WTC11 (cell line): ENCODE measurements around the gene TCF12. TPM values are rescaled to one million over a fixed set of nuclear protein-coding genes. Genes with fewer than 3 reads are reported as not detected.

ENCODE experiments used
- ATAC-seq: fragments of 200-7000 bp; cut with Tn5 transposase; 2 replicates; pipeline ENCODE4 v1.10.0; 2021; ENCODE audit warnings: mild to moderate bottlenecking, moderate library complexity
- CTCF ChIA-PET: fragments of 300-600 bp; sonication (Branson Sonifier 250); formaldehyde crosslinking; loops from one replicate; lab custom pipeline; 2021; ENCODE audit warnings: antibody characterized with exemption; lab: Charles Lee
- POLR2A ChIA-PET: fragments of 350-600 bp; sonication (Branson Sonifier 250); formaldehyde crosslinking; loops from one replicate; lab custom pipeline; 2021; ENCODE audit warnings: antibody characterized with exemption; lab: Charles Lee
- DNase-seq: peaks from one replicate; pipeline ENCODE4 v3.0.0; 2021; ENCODE audit warnings: low spot score
- H3K27ac Mint-ChIP-seq: 2 replicates; pipeline ENCODE4 v1.8.0; 2021; ENCODE audit warnings: mixed read lengths
- H3K27me3 Mint-ChIP-seq: 2 replicates; pipeline ENCODE4 v1.8.0; 2021; ENCODE audit warnings: low read depth, mild to moderate bottlenecking, moderate library complexity, mixed read lengths
- H3K36me3 Mint-ChIP-seq: 2 replicates; pipeline ENCODE4 v1.8.0; 2021; ENCODE audit warnings: mixed read lengths
- H3K4me1 Mint-ChIP-seq: 2 replicates; pipeline ENCODE4 v1.8.0; 2022; ENCODE audit warnings: mixed read lengths
- H3K4me3 Mint-ChIP-seq: 2 replicates; pipeline ENCODE4 v1.8.0; 2021; ENCODE audit warnings: mild to moderate bottlenecking, moderate library complexity, mixed read lengths
- H3K9me3 Mint-ChIP-seq: 2 replicates; pipeline ENCODE4 v1.8.0; 2021; ENCODE audit warnings: mixed read lengths
- CBFB ChIP-seq: sonication (generic); formaldehyde crosslinking; IDR thresholded peaks from 2 replicates; pipeline ENCODE4 v1.8.1; 2022; ENCODE audit warnings: mild to moderate bottlenecking, low read depth, missing genetic modification reagents
- EMX1 ChIP-seq: fragments of 250-450 bp; sonication (Bioruptor Pico); IDR thresholded peaks from 2 replicates; pipeline ENCODE4 v1.8.0; 2021; ENCODE audit warnings: mild to moderate bottlenecking
- GTF2I ChIP-seq: fragments of 250-450 bp; sonication (Bioruptor Pico); conservative IDR thresholded peaks from 2 replicates; pipeline ENCODE4 v1.4.0; 2021; ENCODE audit warnings: mild to moderate bottlenecking
- NFYB ChIP-seq: sonication (generic); formaldehyde crosslinking; conservative IDR thresholded peaks from 2 replicates; pipeline ENCODE4 v1.8.0; 2022; ENCODE audit warnings: low read depth, missing genetic modification reagents
- NR2C2 ChIP-seq: sonication (generic); formaldehyde crosslinking; IDR thresholded peaks from 2 replicates; pipeline ENCODE4 v1.8.0; 2022; ENCODE audit warnings: mild to moderate bottlenecking, missing genetic modification reagents
- NR3C1 ChIP-seq: sonication (generic); formaldehyde crosslinking; conservative IDR thresholded peaks from 2 replicates; pipeline ENCODE4 v1.8.1; 2023; ENCODE audit warnings: low read depth, mild to moderate bottlenecking, missing genetic modification reagents
- ZNF121 ChIP-seq: sonication (generic); formaldehyde crosslinking; IDR thresholded peaks from 2 replicates; pipeline ENCODE4 v1.8.0; 2023; ENCODE audit warnings: missing genetic modification reagents
- ZNF416 ChIP-seq: fragments of 250-450 bp; sonication (Bioruptor Pico); IDR thresholded peaks from 2 replicates; pipeline ENCODE4 v1.9.0; 2021; ENCODE audit warnings: mild to moderate bottlenecking, inconsistent platforms
- ZNF671 ChIP-seq: fragments of 250-450 bp; sonication (Bioruptor Pico); IDR thresholded peaks from 2 replicates; pipeline ENCODE4 v1.8.0; 2021; ENCODE audit warnings: mild to moderate bottlenecking
- total RNA-seq: library from RNA; stranded (reverse); gene quantifications from 3 replicates; pipeline ENCODE4 v1.2.3, GENCODE V29; 2021
- TF ChIP-seq, protein P1 (sequence below): sonication (generic); formaldehyde crosslinking; conservative IDR thresholded peaks from 2 replicates; pipeline ENCODE4 v1.8.1; 2023; ENCODE audit warnings: mild to moderate bottlenecking, low read depth, missing genetic modification reagents, moderate library complexity
- TF ChIP-seq, protein P2 (sequence below): sonication (generic); formaldehyde crosslinking; IDR thresholded peaks from 2 replicates; pipeline ENCODE4 v1.8.0; 2023; ENCODE audit warnings: missing genetic modification reagents, mild to moderate bottlenecking, borderline replicate concordance
- TF ChIP-seq, protein P3 (sequence below): sonication (generic); formaldehyde crosslinking; conservative IDR thresholded peaks from 2 replicates; pipeline ENCODE4 v1.8.1; 2022; ENCODE audit warnings: mild to moderate bottlenecking, missing genetic modification reagents
- TF ChIP-seq, protein P4 (sequence below): sonication (generic); formaldehyde crosslinking; IDR thresholded peaks from 2 replicates; pipeline ENCODE4 v1.8.1; 2022; ENCODE audit warnings: low read depth, mild to moderate bottlenecking, moderate library complexity, missing genetic modification reagents, borderline replicate concordance
- TF ChIP-seq, protein P5 (sequence below): fragments of 250-450 bp; sonication (Bioruptor Pico); IDR thresholded peaks from 2 replicates; pipeline ENCODE4 v1.8.0; 2021; ENCODE audit warnings: mild to moderate bottlenecking
- TF ChIP-seq, protein P6 (sequence below): sonication (generic); formaldehyde crosslinking; IDR thresholded peaks from 2 replicates; pipeline ENCODE4 v1.8.0; 2022; ENCODE audit warnings: mild to moderate bottlenecking, missing genetic modification reagents

Gene TCF12
- total RNA-seq, 1 experiment from 2014 or later = 73.2 TPM

DNA sequence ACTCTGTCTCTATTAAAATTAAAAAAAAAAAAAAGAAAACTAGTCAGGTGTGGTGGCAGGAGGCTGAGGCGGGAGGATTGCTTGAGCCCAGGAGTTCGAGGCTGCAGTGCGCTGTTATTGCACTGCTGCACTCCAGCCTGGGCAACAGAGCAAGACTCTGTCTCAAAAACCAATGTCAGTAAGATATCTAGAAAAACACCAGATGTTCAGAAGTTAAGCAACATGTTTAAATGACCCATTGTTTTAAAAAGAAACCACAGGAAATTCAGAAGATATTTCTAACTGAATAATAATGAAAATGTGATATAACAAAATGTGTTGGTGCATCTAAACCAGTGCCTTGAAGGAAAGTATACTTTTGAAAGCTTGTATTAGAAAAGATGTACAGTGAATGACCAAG lies 254.5 kb downstream of the TCF12 start (continued):
- TF ChIP-seq, protein P1, sequence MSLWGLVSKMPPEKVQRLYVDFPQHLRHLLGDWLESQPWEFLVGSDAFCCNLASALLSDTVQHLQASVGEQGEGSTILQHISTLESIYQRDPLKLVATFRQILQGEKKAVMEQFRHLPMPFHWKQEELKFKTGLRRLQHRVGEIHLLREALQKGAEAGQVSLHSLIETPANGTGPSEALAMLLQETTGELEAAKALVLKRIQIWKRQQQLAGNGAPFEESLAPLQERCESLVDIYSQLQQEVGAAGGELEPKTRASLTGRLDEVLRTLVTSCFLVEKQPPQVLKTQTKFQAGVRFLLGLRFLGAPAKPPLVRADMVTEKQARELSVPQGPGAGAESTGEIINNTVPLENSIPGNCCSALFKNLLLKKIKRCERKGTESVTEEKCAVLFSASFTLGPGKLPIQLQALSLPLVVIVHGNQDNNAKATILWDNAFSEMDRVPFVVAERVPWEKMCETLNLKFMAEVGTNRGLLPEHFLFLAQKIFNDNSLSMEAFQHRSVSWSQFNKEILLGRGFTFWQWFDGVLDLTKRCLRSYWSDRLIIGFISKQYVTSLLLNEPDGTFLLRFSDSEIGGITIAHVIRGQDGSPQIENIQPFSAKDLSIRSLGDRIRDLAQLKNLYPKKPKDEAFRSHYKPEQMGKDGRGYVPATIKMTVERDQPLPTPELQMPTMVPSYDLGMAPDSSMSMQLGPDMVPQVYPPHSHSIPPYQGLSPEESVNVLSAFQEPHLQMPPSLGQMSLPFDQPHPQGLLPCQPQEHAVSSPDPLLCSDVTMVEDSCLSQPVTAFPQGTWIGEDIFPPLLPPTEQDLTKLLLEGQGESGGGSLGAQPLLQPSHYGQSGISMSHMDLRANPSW (CRISPR knock-in tag) = no peak

DNA sequence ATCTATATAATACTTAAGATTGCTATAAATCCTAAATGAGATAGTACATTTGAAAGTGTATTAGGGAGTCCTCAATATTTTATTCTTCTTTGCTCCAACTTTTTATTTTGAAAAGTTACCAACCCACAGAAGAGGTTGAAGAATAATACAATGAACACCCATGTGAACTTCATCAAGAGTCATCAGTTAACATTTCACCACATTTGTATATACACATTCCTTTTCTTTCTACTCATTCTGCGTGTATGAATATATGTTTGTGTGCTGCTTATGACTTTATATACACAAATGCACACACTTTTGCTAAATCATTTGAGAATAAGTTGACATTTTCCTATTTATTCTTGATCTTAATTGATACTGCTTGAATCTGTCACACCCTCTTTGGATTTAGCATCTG lies 264.6 kb downstream of the TCF12 start:
- no peaks in the 10 kb centered on the region for H3K27me3 Mint-ChIP-seq
- H3K36me3 Mint-ChIP-seq = peaks cover 14% of the 10 kb centered on the region
- no peak overlapping the region for H3K4me3 Mint-ChIP-seq
- ATAC-seq (no peak), DNase-seq (no peak)
- H3K9me3 Mint-ChIP-seq = peaks cover 3% of the 10 kb centered on the region; the same call in 1 of the 2 replicates
- no peak for TF ChIP-seq ZNF671 (CRISPR knock-in tag)
- no peak for TF ChIP-seq ZNF121 (CRISPR knock-in tag)
- POLR2A ChIA-PET = no interaction called here
- H3K27ac Mint-ChIP-seq = no peak overlapping the region
- CTCF ChIA-PET = no interaction called here
- H3K4me1 Mint-ChIP-seq = peaks cover 7% of the 10 kb centered on the region

DNA sequence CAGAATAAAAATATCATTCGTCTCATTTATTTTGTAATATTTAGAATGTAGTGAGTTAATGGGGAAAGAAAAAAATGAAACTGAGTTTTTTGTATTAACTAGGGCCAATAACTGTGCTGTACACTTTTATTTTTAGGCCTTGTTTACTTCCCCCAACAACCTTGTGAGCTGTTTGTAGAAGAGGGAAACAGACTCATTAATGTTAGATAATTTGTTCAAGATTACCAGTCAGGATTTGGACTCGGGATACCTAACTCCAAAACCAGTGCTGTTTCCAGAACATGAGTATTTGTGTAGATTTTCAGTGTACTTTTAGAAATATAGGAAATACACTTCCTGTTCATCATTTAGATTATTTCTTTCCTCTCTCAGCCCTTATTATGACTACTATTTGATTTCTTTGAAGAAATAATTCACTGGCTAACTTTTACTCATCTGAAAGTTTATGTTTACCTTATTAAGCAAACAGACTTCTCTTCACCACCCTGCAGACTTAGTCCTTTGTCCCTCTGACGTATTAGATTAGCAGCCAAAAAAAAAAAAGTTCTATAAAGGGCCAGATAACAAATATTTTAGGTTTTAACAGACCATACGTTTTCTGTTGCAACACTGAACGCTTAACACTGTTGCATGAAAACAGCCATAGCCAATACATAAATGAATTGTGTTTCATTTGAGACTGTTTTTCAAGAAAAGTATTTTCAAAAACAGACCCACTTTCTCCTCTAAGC lies 265.3 kb downstream of the TCF12 start:
- no peak for ATAC-seq
- Mint-ChIP-seq H3K27ac (no peak overlapping the region), H3K36me3 (peaks cover 14% of the 10 kb centered on the region), H3K4me3 (no peak overlapping the region), H3K27me3 (no peaks in the 10 kb centered on the region), H3K9me3 (peaks cover 3% of the 10 kb centered on the region; the same call in 1 of the 2 replicates), H3K4me1 (peaks cover 7% of the 10 kb centered on the region)
- DNase-seq = no peak
- ChIA-PET CTCF (no interaction called here), POLR2A (no interaction called here)
- TF ChIP-seq NR3C1 (CRISPR knock-in tag) = no peak
- no peak for TF ChIP-seq NR2C2
- TF ChIP-seq, protein P2, sequence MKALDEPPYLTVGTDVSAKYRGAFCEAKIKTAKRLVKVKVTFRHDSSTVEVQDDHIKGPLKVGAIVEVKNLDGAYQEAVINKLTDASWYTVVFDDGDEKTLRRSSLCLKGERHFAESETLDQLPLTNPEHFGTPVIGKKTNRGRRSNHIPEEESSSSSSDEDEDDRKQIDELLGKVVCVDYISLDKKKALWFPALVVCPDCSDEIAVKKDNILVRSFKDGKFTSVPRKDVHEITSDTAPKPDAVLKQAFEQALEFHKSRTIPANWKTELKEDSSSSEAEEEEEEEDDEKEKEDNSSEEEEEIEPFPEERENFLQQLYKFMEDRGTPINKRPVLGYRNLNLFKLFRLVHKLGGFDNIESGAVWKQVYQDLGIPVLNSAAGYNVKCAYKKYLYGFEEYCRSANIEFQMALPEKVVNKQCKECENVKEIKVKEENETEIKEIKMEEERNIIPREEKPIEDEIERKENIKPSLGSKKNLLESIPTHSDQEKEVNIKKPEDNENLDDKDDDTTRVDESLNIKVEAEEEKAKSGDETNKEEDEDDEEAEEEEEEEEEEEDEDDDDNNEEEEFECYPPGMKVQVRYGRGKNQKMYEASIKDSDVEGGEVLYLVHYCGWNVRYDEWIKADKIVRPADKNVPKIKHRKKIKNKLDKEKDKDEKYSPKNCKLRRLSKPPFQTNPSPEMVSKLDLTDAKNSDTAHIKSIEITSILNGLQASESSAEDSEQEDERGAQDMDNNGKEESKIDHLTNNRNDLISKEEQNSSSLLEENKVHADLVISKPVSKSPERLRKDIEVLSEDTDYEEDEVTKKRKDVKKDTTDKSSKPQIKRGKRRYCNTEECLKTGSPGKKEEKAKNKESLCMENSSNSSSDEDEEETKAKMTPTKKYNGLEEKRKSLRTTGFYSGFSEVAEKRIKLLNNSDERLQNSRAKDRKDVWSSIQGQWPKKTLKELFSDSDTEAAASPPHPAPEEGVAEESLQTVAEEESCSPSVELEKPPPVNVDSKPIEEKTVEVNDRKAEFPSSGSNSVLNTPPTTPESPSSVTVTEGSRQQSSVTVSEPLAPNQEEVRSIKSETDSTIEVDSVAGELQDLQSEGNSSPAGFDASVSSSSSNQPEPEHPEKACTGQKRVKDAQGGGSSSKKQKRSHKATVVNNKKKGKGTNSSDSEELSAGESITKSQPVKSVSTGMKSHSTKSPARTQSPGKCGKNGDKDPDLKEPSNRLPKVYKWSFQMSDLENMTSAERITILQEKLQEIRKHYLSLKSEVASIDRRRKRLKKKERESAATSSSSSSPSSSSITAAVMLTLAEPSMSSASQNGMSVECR (CRISPR knock-in tag) = no peak
- TF ChIP-seq, protein P3, sequence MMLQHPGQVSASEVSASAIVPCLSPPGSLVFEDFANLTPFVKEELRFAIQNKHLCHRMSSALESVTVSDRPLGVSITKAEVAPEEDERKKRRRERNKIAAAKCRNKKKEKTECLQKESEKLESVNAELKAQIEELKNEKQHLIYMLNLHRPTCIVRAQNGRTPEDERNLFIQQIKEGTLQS (CRISPR knock-in tag) = no peak
- TF ChIP-seq, protein P4, sequence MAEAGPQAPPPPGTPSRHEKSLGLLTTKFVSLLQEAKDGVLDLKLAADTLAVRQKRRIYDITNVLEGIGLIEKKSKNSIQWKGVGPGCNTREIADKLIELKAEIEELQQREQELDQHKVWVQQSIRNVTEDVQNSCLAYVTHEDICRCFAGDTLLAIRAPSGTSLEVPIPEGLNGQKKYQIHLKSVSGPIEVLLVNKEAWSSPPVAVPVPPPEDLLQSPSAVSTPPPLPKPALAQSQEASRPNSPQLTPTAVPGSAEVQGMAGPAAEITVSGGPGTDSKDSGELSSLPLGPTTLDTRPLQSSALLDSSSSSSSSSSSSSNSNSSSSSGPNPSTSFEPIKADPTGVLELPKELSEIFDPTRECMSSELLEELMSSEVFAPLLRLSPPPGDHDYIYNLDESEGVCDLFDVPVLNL = no peak
- TF ChIP-seq GTF2I = no peak
- TF ChIP-seq, protein P5, sequence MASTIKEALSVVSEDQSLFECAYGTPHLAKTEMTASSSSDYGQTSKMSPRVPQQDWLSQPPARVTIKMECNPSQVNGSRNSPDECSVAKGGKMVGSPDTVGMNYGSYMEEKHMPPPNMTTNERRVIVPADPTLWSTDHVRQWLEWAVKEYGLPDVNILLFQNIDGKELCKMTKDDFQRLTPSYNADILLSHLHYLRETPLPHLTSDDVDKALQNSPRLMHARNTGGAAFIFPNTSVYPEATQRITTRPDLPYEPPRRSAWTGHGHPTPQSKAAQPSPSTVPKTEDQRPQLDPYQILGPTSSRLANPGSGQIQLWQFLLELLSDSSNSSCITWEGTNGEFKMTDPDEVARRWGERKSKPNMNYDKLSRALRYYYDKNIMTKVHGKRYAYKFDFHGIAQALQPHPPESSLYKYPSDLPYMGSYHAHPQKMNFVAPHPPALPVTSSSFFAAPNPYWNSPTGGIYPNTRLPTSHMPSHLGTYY (CRISPR knock-in tag) = no peak
- no peak for TF ChIP-seq EMX1
- no peak for TF ChIP-seq ZNF671 (CRISPR knock-in tag)
- TF ChIP-seq, protein P1 (CRISPR knock-in tag) = no peak
- no peak for TF ChIP-seq CBFB
- TF ChIP-seq, protein P6, sequence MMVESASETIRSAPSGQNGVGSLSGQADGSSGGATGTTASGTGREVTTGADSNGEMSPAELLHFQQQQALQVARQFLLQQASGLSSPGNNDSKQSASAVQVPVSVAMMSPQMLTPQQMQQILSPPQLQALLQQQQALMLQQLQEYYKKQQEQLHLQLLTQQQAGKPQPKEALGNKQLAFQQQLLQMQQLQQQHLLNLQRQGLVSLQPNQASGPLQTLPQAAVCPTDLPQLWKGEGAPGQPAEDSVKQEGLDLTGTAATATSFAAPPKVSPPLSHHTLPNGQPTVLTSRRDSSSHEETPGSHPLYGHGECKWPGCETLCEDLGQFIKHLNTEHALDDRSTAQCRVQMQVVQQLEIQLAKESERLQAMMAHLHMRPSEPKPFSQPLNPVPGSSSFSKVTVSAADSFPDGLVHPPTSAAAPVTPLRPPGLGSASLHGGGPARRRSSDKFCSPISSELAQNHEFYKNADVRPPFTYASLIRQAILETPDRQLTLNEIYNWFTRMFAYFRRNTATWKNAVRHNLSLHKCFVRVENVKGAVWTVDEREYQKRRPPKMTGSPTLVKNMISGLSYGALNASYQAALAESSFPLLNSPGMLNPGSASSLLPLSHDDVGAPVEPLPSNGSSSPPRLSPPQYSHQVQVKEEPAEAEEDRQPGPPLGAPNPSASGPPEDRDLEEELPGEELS (CRISPR knock-in tag) = no peak
- TF ChIP-seq NFYB (CRISPR knock-in tag) = no peak
- no peak for TF ChIP-seq ZNF416
